Thyroid gland (tissue), 4 donors: Measurements from ENCODE around the gene ESYT3.

Source experiments
- POLR2A ChIP-seq, 2 donors: fragments of 450-650 bp; IDR thresholded peaks; one replicate each; pipeline ENCODE4 v1.6.1; 2017; ENCODE audit warnings: antibody characterized with exemption in 2 of 2, mild to moderate bottlenecking in 2 of 2, moderate library complexity in 1 of 2
- TF ChIP-seq, protein P1 (sequence below), 6 experiments: fragments of 200-600 bp in 3 of 6; fragments of 450-650 bp in 3 of 6; sonication (generic) in 3 of 6; IDR thresholded peaks; one replicate each; pipeline ENCODE4 v1.5.1; 2016 to 2019; ENCODE audit warnings: antibody characterized with exemption in 6 of 6, mild to moderate bottlenecking in 2 of 6, inconsistent platforms in 1 of 6, moderate library complexity in 1 of 6

GRCh38 chr3:138461896-138462295, 27.5 kb downstream of the ESYT3 start:
- TF ChIP-seq, protein P1, sequence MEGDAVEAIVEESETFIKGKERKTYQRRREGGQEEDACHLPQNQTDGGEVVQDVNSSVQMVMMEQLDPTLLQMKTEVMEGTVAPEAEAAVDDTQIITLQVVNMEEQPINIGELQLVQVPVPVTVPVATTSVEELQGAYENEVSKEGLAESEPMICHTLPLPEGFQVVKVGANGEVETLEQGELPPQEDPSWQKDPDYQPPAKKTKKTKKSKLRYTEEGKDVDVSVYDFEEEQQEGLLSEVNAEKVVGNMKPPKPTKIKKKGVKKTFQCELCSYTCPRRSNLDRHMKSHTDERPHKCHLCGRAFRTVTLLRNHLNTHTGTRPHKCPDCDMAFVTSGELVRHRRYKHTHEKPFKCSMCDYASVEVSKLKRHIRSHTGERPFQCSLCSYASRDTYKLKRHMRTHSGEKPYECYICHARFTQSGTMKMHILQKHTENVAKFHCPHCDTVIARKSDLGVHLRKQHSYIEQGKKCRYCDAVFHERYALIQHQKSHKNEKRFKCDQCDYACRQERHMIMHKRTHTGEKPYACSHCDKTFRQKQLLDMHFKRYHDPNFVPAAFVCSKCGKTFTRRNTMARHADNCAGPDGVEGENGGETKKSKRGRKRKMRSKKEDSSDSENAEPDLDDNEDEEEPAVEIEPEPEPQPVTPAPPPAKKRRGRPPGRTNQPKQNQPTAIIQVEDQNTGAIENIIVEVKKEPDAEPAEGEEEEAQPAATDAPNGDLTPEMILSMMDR (IDR thresholded peaks at IDR 0.05) = no peak
- TF ChIP-seq POLR2A (IDR thresholded peaks at IDR 0.05) = no peak
